ENCODE measurements around the gene HDHD5. TPM values are rescaled to one million over a fixed set of nuclear protein-coding genes. Genes with fewer than 3 reads are reported as not detected.

Gene HDHD5
- total and polyA plus RNA-seq, 10 of the 15 experiments (the other 5 are each of a cell fraction or from before 2014, with no cell fraction given): 1.7 to 68.0 (median 49.9) TPM

GRCh38 chr22:17106785-17107546 lies 52.1 kb downstream of the HDHD5 start:
- no TSS peak for BruUV-seq (replicated peaks)
- no peaks in the 10 kb centered on the region for H3K79me2 ChIP-seq (ENCODE audit: control insufficient read depth, insufficient read depth, low read length)
- no peaks in the 10 kb centered on the region for H3K9me3 ChIP-seq (replicated peaks; ENCODE audit: control insufficient read depth, insufficient read depth, low read length)
- H3K4me1 ChIP-seq (ENCODE audit: control insufficient read depth, insufficient read depth, low read length): no peaks in the 10 kb centered on the region
- intact Hi-C loops (cut with micrococcal nuclease; ENCODE audit: unreplicated experiment): no loop called here
- H3K4me3 ChIP-seq: no peak overlapping the region
- no peaks in the 10 kb centered on the region for H4K20me1 ChIP-seq (ENCODE audit: control insufficient read depth, insufficient read depth)
- ATAC-seq (peak; percentile 21; the same call in 1 of the 3 replicates), DNase-seq (ENCODE audit: low read depth, low spot score) (no peak), FAIRE-seq (no peak)
- no peak overlapping the region for H3K27ac ChIP-seq (ENCODE audit: control insufficient read depth, insufficient read depth)
- no peaks in the 10 kb centered on the region for H3K27me3 ChIP-seq (replicated peaks in 1 of 2; ENCODE audit: control insufficient read depth in 2 of 2, insufficient read depth in 2 of 2, low read length in 1 of 2)
- H3K9ac ChIP-seq (ENCODE audit: control insufficient read depth, insufficient read depth, low read length): no peak overlapping the region
- SMC1A ChIA-PET (ENCODE audit: uncharacterized antibody, unreplicated experiment): no interaction called here
- CTCF ChIA-PET: no interaction called here
- in situ Hi-C loops (cut with MboI): no loop called here
- 78% methylated on average over 15 of the region's 15 CpGs for WGBS (ENCODE audit: insufficient coverage, insufficient replicate concordance, low lambda C conversion rate, missing lambda C conversion rate)
- TF ChIP-seq, protein P1, sequence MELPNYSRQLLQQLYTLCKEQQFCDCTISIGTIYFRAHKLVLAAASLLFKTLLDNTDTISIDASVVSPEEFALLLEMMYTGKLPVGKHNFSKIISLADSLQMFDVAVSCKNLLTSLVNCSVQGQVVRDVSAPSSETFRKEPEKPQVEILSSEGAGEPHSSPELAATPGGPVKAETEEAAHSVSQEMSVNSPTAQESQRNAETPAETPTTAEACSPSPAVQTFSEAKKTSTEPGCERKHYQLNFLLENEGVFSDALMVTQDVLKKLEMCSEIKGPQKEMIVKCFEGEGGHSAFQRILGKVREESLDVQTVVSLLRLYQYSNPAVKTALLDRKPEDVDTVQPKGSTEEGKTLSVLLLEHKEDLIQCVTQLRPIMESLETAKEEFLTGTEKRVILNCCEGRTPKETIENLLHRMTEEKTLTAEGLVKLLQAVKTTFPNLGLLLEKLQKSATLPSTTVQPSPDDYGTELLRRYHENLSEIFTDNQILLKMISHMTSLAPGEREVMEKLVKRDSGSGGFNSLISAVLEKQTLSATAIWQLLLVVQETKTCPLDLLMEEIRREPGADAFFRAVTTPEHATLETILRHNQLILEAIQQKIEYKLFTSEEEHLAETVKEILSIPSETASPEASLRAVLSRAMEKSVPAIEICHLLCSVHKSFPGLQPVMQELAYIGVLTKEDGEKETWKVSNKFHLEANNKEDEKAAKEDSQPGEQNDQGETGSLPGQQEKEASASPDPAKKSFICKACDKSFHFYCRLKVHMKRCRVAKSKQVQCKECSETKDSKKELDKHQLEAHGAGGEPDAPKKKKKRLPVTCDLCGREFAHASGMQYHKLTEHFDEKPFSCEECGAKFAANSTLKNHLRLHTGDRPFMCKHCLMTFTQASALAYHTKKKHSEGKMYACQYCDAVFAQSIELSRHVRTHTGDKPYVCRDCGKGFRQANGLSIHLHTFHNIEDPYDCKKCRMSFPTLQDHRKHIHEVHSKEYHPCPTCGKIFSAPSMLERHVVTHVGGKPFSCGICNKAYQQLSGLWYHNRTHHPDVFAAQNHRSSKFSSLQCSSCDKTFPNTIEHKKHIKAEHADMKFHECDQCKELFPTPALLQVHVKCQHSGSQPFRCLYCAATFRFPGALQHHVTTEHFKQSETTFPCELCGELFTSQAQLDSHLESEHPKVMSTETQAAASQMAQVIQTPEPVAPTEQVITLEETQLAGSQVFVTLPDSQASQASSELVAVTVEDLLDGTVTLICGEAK (IDR thresholded peaks at IDR 0.05; ENCODE audit: borderline replicate concordance): no peak
- TF ChIP-seq EED (IDR thresholded peaks at IDR 0.05; ENCODE audit: low read depth): no peak
- no peak for TF ChIP-seq GABPA (IDR thresholded peaks at IDR 0.05; ENCODE audit: low read depth)
- TF ChIP-seq HDAC6 (IDR thresholded peaks at IDR 0.05; ENCODE audit: unreplicated experiment): no peak
- no peak for TF ChIP-seq MLLT1 (IDR thresholded peaks at IDR 0.05)
- TF ChIP-seq BCL11A (IDR thresholded peaks at IDR 0.05; ENCODE audit: low read depth, low read length): no peak
- no peak for TF ChIP-seq POU2F2 (IDR thresholded peaks at IDR 0.05; ENCODE audit: borderline replicate concordance, low read depth, low read length)
- TF ChIP-seq, protein P2, sequence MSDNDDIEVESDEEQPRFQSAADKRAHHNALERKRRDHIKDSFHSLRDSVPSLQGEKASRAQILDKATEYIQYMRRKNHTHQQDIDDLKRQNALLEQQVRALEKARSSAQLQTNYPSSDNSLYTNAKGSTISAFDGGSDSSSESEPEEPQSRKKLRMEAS (IDR thresholded peaks at IDR 0.05; ENCODE audit: low read depth, low read length): no peak
- TF ChIP-seq TAF1 (IDR thresholded peaks at IDR 0.05; ENCODE audit: borderline replicate concordance, low read depth, low read length): no peak
- TF ChIP-seq SIX5 (IDR thresholded peaks at IDR 0.05; ENCODE audit: low read depth, low read length, severe bottlenecking): no peak
- no peak for TF ChIP-seq RBBP5 (conservative IDR thresholded peaks at IDR 0.05)
- no peak for TF ChIP-seq EGR1 (IDR thresholded peaks at IDR 0.05; ENCODE audit: borderline replicate concordance in 1 of 2, low read depth in 2 of 2, low read length in 2 of 2)
- TF ChIP-seq TCF12 (IDR thresholded peaks at IDR 0.05; ENCODE audit: low read depth, low read length): no peak
- no peak for TF ChIP-seq MXI1 (IDR thresholded peaks at IDR 0.05; ENCODE audit: low read depth, low read length)
- TF ChIP-seq MYC (IDR thresholded peaks at IDR 0.05; ENCODE audit: insufficient read depth, insufficient read length, insufficient replicate concordance, low read length, severe bottlenecking): no peak
- no peak for TF ChIP-seq CREM (IDR thresholded peaks at IDR 0.05; ENCODE audit: low read depth)
- no peak for TF ChIP-seq ZNF217 (IDR thresholded peaks at IDR 0.05)
- no peak for TF ChIP-seq FOXM1 (IDR thresholded peaks at IDR 0.05; ENCODE audit: low read depth, low read length)
- H2AFZ ChIP-seq (ENCODE audit: control insufficient read depth, low read depth, low read length): no peak overlapping the region
- H3K36me3 ChIP-seq (ENCODE audit: control insufficient read depth in 2 of 2, insufficient read depth in 2 of 2, low read length in 1 of 2): peaks cover 11 to 21% of the 10 kb centered on the region in 2 experiments
- POLR2A ChIA-PET: no interaction called here
- RAD21 ChIA-PET (ENCODE audit: unreplicated experiment): no interaction called here
- no peak overlapping the region for H3K4me2 ChIP-seq (ENCODE audit: control insufficient read depth, insufficient read depth)
